H1 (cell line): ENCODE results near the gene SBNO2. TPM values are rescaled to one million over a fixed set of nuclear protein-coding genes. Genes with fewer than 3 reads are reported as not detected.
A peak's percentile ranks its signal among the peaks of the same experiment; 100 is the strongest.

Experiments
- ATF3 ChIP-seq: IDR thresholded peaks from 2 replicates; pipeline ENCODE4 v1.6.1; 2011; ENCODE audit warnings: low read depth, mild to moderate bottlenecking, low read length; ENCODE audit not compliant: insufficient read depth
- BACH1 ChIP-seq: IDR thresholded peaks from 2 replicates; pipeline ENCODE4 v1.6.1; 2012; ENCODE audit warnings: low read length, improper control_type of control experiment
- CREB1 ChIP-seq: IDR thresholded peaks from 2 replicates; pipeline ENCODE4 v1.6.1; 2012; ENCODE audit warnings: inconsistent platforms
- NANOG ChIP-seq: IDR thresholded peaks from 2 replicates; pipeline ENCODE4 v1.6.1; 2011; ENCODE audit warnings: low read length, low read depth, mild to moderate bottlenecking, inconsistent platforms; ENCODE audit not compliant: insufficient read depth, poor library complexity, severe bottlenecking
- POLR2A ChIP-seq, 2 experiments: IDR thresholded peaks; 1 replicate in 1 of 2; 2 replicates in 1 of 2; pipeline ENCODE4 v1.6.1; 2011; ENCODE audit warnings: low read depth in 2 of 2, low read length in 2 of 2, mild to moderate bottlenecking in 2 of 2; ENCODE audit errors: control extremely low read depth in 1 of 2
- POLR2AphosphoS5 ChIP-seq: IDR thresholded peaks from 2 replicates; pipeline ENCODE4 v1.6.1; 2011; ENCODE audit warnings: low read depth, low read length
- TAF1 ChIP-seq: IDR thresholded peaks from 2 replicates; pipeline ENCODE4 v1.6.1; 2011; ENCODE audit warnings: mild to moderate bottlenecking, low read depth, low read length
- TBP ChIP-seq: IDR thresholded peaks from 2 replicates; pipeline ENCODE4 v1.6.1; 2011; ENCODE audit warnings: low read depth, low read length, improper control_type of control experiment
- polyA plus RNA-seq, 7 experiments: library from polyadenylated mRNA; depleted of rRNA in 3 of 7; stranded (reverse) in 5 of 7; unstranded in 2 of 7; fragments of >200 nt in 5 of 7; fragments of 200-250 nt in 2 of 7; gene quantifications; 1 replicate in 5 of 7; 2 replicates in 1 of 7; 4 replicates in 1 of 7; pipeline versions ENCODE4 v1.2.1 to v1.2.3, GENCODE V29; 2011 to 2013; ENCODE audit warnings: missing spikeins in 2 of 7, mixed read lengths in 2 of 7
- total RNA-seq: library from RNA; stranded (reverse); fragmentation: NEBNext Ultra II Directional; extraction: Animal tissue kit (Norgen Biotek cat#: 25700); gene quantifications from 2 replicates; pipeline ENCODE4 v1.2.1, GENCODE V29; 2021

The SBNO2 gene
- total and polyA plus RNA-seq, 2 of the 8 experiments (the other 6 are each of a cell fraction or from before 2014, with no cell fraction given) = 12.2 to 31.4 TPM

- TF ChIP-seq NANOG = peak; percentile 51
- TF ChIP-seq POLR2A (IDR thresholded peaks at IDR 0.05; ENCODE audit: control extremely low read depth in 1 of 2, low read depth in 2 of 2, low read length in 2 of 2) = peak; percentile 95 to 96
- peak; percentile 80 for TF ChIP-seq BACH1
- peak; percentile 51 for TF ChIP-seq CREB1
- TF ChIP-seq TBP = peak; percentile 92
- peak; percentile 90 for TF ChIP-seq POLR2AphosphoS5
- peak; percentile 94 for TF ChIP-seq TAF1
- no peak for TF ChIP-seq ATF3
These were observed 70.3 kb downstream of the SBNO2 start, which contains the start of gene GPX4 (continued) for GRCh38 chr19:1103708-1104310.
